ENCODE measurements around the gene ID1. TPM values are rescaled to one million over a fixed set of nuclear protein-coding genes. Genes with fewer than 3 reads are reported as not detected.

Gene ID1
- total and polyA plus RNA-seq, 10 of the 15 experiments (the other 5 are each of a cell fraction or from before 2014, with no cell fraction given), result 0.09 to 1.3 (median 0.47) TPM; not detected in 2

- ATAC-seq (no peak), FAIRE-seq (no peak), DNase-seq (ENCODE audit: low read depth, low spot score) (no peak)
- Histone ChIP-seq H3K79me2 (ENCODE audit: control insufficient read depth, insufficient read depth, low read length) (no peaks in the 10 kb centered on the region), H2AFZ (ENCODE audit: control insufficient read depth, low read depth, low read length) (no peak overlapping the region), H3K27ac (ENCODE audit: control insufficient read depth, insufficient read depth) (no peak overlapping the region), H3K4me3 (no peak overlapping the region), H3K4me1 (ENCODE audit: control insufficient read depth, insufficient read depth, low read length) (no peaks in the 10 kb centered on the region), H3K9ac (ENCODE audit: control insufficient read depth, insufficient read depth, low read length) (no peak overlapping the region), H3K9me3 (replicated peaks; ENCODE audit: control insufficient read depth, insufficient read depth, low read length) (no peaks in the 10 kb centered on the region), H4K20me1 (ENCODE audit: control insufficient read depth, insufficient read depth) (no peaks in the 10 kb centered on the region), H3K27me3 (replicated peaks in 1 of 2; ENCODE audit: control insufficient read depth in 2 of 2, insufficient read depth in 2 of 2, low read length in 1 of 2) (no peaks in the 10 kb centered on the region), H3K4me2 (ENCODE audit: control insufficient read depth, insufficient read depth) (no peak overlapping the region), H3K36me3 (ENCODE audit: control insufficient read depth in 2 of 2, insufficient read depth in 2 of 2, low read length in 1 of 2) (peaks cover 15 to 22% of the 10 kb centered on the region in 2 experiments)
- no TSS peak for BruUV-seq (replicated peaks)
- 100% methylated on average over 1 of the region's 1 CpG for WGBS (ENCODE audit: insufficient coverage, insufficient replicate concordance, low lambda C conversion rate, missing lambda C conversion rate)
- TF ChIP-seq BCLAF1 (IDR thresholded peaks at IDR 0.05) (no peak), POLR2AphosphoS2 (IDR thresholded peaks at IDR 0.05; ENCODE audit: low read depth, low read length) (no peak), POLR2A (IDR thresholded peaks at IDR 0.05; ENCODE audit: low read depth, low read length) (0 out of 2 replicates have a peak, but pooled peaks have one; percentile 6), NR2C2 (IDR thresholded peaks at IDR 0.05; ENCODE audit: borderline replicate concordance, control insufficient read depth, insufficient read length, low read depth) (no peak), ELK1 (IDR thresholded peaks at IDR 0.05; ENCODE audit: low read depth, low read length) (no peak)
- ChIA-PET CTCF (interaction anchor here (1.1 to 29.1 kb wide), 4 partner anchors 7 to 45 kb away, joined by 3 to 958 read pairs (median 30); partner anchors contain the start of gene ID1), RAD21 (ENCODE audit: unreplicated experiment) (interaction anchor here (1.2 to 4.2 kb wide), 2 partner anchors 14 to 46 kb away, joined by 6 to 83 read pairs; no protein-coding TSS in a partner anchor), POLR2A (interaction anchor here (0.5 to 1.0 kb wide), 2 partner anchors 9 to 50 kb away, joined by 3 to 9 read pairs; no protein-coding TSS in a partner anchor), SMC1A (ENCODE audit: uncharacterized antibody, unreplicated experiment) (interaction anchor here (1.2 to 10.3 kb wide), 2 partner anchors 46 to 140 kb away, joined by 3 to 108 read pairs; no protein-coding TSS in a partner anchor)
- intact Hi-C loops (cut with micrococcal nuclease; ENCODE audit: unreplicated experiment) (no loop called here), in situ Hi-C loops (cut with MboI) (no loop called here)
Observed at GRCh38 chr20:31566319-31566657, 38.8 kb upstream of the ID1 start.
